ENCODE measurements around the gene ADGRL2.

- TF ChIP-seq, protein P1, sequence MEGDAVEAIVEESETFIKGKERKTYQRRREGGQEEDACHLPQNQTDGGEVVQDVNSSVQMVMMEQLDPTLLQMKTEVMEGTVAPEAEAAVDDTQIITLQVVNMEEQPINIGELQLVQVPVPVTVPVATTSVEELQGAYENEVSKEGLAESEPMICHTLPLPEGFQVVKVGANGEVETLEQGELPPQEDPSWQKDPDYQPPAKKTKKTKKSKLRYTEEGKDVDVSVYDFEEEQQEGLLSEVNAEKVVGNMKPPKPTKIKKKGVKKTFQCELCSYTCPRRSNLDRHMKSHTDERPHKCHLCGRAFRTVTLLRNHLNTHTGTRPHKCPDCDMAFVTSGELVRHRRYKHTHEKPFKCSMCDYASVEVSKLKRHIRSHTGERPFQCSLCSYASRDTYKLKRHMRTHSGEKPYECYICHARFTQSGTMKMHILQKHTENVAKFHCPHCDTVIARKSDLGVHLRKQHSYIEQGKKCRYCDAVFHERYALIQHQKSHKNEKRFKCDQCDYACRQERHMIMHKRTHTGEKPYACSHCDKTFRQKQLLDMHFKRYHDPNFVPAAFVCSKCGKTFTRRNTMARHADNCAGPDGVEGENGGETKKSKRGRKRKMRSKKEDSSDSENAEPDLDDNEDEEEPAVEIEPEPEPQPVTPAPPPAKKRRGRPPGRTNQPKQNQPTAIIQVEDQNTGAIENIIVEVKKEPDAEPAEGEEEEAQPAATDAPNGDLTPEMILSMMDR (IDR thresholded peaks at IDR 0.05; ENCODE audit: insufficient read depth, low read depth, low read length) = no peak
- no peak for TF ChIP-seq EZH2 (IDR thresholded peaks at IDR 0.05; ENCODE audit: insufficient read depth, low read length)
These were observed 111.6 kb downstream of the ADGRL2 start for GRCh38 chr1:81912383-81912782.

Measured in astrocyte (in vitro differentiated cells and primary cell).